IPS DF 19.7 (cell line): ENCODE measurements around the gene TASP1.
"Not testable (repeated sequence)": the region's sequence is repeated elsewhere in the genome, so short reads cannot be mapped to it uniquely, and the experiment has no call there.

Experiments
- DNase-seq: peaks from one replicate; pipeline ENCODE4 v3.0.0-alpha.2; 2013; ENCODE audit warnings: low read depth, low spot score

The TASP1 gene

GRCh38 chr20:13401596-13401995 is 237.1 kb downstream of the TASP1 start:
- no peak for DNase-seq

GRCh38 chr20:13400453-13400852 is 238.3 kb downstream of the TASP1 start:
- no peak for DNase-seq

GRCh38 chr20:13397300-13397724 is 241.4 kb downstream of the TASP1 start:
- DNase-seq, result no peak

- DNase-seq, result no peak
These were observed 241.9 kb downstream of the TASP1 start for GRCh38 chr20:13396826-13397225.

GRCh38 chr20:13396022-13396421 is 242.7 kb downstream of the TASP1 start:
- no peak for DNase-seq

GRCh38 chr20:13395232-13395631 is 243.5 kb downstream of the TASP1 start:
- DNase-seq, result no peak

GRCh38 chr20:13392391-13392790 is 246.3 kb downstream of the TASP1 start:
- DNase-seq, result no peak

- DNase-seq, result no peak
These were observed 249.6 kb downstream of the TASP1 start for GRCh38 chr20:13389115-13389514.

- DNase-seq, result no peak
These were observed 254.6 kb downstream of the TASP1 start for GRCh38 chr20:13384132-13384531.

- no peak for DNase-seq
These were observed 255.9 kb downstream of the TASP1 start for GRCh38 chr20:13382786-13383185.

- DNase-seq, result not testable (repeated sequence)
These were observed 258.1 kb downstream of the TASP1 start for GRCh38 chr20:13380497-13381229.

- no peak for DNase-seq
These were observed 265.3 kb downstream of the TASP1 start for GRCh38 chr20:13373400-13373799.

GRCh38 chr20:13364278-13365170 is 274.2 kb downstream of the TASP1 start:
- no peak for DNase-seq

- no peak for DNase-seq
These were observed 275.3 kb downstream of the TASP1 start for GRCh38 chr20:13363473-13363872.

- DNase-seq, result peak; percentile 52
These were observed 276.6 kb downstream of the TASP1 start for GRCh38 chr20:13362165-13362564.

GRCh38 chr20:13358936-13359335 is 279.8 kb downstream of the TASP1 start:
- not testable (repeated sequence) for DNase-seq

GRCh38 chr20:13357782-13358181 is 280.9 kb downstream of the TASP1 start:
- not testable (repeated sequence) for DNase-seq

GRCh38 chr20:13356591-13356990 is 282.1 kb downstream of the TASP1 start:
- no peak for DNase-seq

- no peak for DNase-seq
These were observed 282.7 kb downstream of the TASP1 start for GRCh38 chr20:13355941-13356486.

GRCh38 chr20:13355411-13355810 is 283.3 kb downstream of the TASP1 start:
- no peak for DNase-seq

- DNase-seq, result no peak
These were observed 285.3 kb downstream of the TASP1 start for GRCh38 chr20:13353261-13353945.

- no peak for DNase-seq
These were observed 289.5 kb downstream of the TASP1 start for GRCh38 chr20:13349235-13349604.
